ENCODE results near the gene TJP3.

The TJP3 gene

GRCh38 chr19:3783660-3784584 is 75.7 kb downstream of the TJP3 start:
- DNase-seq (ENCODE audit: low read depth in 2 of 3, low spot score in 2 of 3) = no peak

GRCh38 chr19:3784607-3785450 is 76.6 kb downstream of the TJP3 start:
- DNase-seq (ENCODE audit: low read depth in 2 of 3, low spot score in 2 of 3) = no peak

GRCh38 chr19:3785451-3785937 is 77.3 kb downstream of the TJP3 start:
- no peak for DNase-seq (ENCODE audit: low read depth in 2 of 3, low spot score in 2 of 3)

DNA sequence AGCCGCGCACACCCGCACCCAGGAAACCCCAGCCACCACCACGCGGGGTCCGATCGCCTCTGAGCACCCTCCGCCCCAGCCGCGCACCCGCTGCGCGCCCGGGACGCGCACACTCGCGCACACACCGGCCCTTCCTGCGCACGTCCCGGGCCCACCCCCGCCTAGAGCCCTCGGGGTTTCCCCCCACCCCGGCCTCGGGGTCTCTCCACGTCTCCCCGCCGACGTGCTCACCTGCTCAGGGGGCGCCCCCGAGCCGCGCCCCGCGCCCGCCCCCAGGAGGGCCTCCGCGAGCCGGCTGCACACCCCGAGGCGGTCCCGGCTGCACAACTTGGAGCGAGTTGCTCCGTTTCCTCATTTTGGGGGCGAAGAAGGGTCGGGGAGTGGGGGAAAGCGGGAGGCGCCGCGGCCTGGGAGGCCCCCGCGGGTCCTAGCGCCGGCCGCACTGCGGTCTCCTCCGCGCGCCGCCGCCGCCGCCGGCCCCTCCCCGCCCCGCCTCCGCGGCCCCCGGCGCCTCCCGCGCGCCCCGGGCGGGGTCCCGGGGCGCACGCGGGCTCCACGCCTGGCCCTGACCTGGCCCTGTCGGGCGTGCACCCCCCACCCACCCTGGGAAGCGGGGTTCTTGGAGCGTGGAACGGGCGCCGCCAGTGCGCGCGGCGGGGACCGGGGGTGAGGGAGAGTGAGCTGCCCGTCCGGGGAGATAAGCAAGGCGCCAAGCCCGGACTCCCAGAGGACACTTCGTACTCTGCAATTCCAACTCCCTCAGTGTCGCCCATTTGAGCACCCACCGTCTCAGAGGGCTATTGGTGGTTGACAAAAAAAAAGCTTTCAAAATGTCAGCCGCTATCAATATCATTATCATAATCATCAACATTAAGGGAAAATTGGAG is 78.0 kb downstream of the TJP3 start, which contains the start of gene MATK:
Gene MATK (minus strand): TSS at position 444 of the 887 bp plus-strand sequence. CDS start 1,246 bp downstream, outside the sequence.
- no peak for DNase-seq (ENCODE audit: low read depth in 2 of 3, low spot score in 2 of 3)

- DNase-seq (ENCODE audit: low read depth in 2 of 3, low spot score in 2 of 3) = peak in 1 of 3 experiments; percentile 20
These were observed 81.0 kb downstream of the TJP3 start for GRCh38 chr19:3788996-3789778.

GRCh38 chr19:3790209-3790734 is 82.1 kb downstream of the TJP3 start:
- DNase-seq (ENCODE audit: low read depth in 2 of 3, low spot score in 2 of 3) = no peak

- no peak for DNase-seq (ENCODE audit: low read depth in 2 of 3, low spot score in 2 of 3)
These were observed 82.8 kb downstream of the TJP3 start for GRCh38 chr19:3790941-3791340.

GRCh38 chr19:3792114-3792513 is 83.9 kb downstream of the TJP3 start:
- no peak for DNase-seq (ENCODE audit: low read depth in 2 of 3, low spot score in 2 of 3)

DNA sequence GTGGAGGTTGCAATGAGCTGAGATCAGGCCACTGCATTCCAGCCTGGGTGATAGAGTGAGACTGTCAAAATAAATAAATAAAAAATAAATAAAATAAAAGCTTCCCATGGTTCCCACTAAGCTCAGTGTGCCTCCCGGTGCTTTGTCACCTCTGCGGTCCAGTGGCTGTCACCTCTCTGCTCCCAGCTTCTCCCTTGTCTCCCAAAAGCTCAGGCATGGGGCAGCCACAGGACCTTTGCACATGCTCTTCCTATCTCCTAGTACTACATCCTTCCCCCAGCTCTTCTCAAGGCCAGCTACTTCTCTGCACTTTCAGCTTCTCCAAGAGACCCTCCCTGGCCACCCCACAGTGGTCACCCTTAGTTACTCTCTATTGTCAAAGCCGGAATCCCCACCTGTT is 85.6 kb downstream of the TJP3 start:
- no peak for DNase-seq (ENCODE audit: low read depth in 2 of 3, low spot score in 2 of 3)

DNA sequence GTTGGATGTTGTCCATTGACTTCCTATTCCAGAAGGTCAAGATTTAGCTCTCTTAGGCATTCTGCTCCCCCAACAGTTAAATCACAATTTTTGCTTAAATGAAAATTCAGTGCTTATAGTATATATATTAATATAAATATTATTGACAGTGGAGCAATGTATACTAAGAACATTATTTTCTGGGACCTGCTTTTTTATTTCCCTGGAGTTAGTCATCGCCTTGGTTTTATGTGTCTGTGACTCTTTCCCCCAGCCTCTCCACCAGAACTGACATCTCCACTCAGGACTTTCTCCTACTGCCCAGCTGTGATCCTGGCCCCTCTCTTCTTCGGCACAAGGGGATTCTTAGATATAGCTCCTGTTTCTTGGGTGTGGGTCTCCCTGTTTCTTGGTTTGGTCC is 88.2 kb downstream of the TJP3 start:
- no peak for DNase-seq (ENCODE audit: low read depth in 2 of 3, low spot score in 2 of 3)

DNA sequence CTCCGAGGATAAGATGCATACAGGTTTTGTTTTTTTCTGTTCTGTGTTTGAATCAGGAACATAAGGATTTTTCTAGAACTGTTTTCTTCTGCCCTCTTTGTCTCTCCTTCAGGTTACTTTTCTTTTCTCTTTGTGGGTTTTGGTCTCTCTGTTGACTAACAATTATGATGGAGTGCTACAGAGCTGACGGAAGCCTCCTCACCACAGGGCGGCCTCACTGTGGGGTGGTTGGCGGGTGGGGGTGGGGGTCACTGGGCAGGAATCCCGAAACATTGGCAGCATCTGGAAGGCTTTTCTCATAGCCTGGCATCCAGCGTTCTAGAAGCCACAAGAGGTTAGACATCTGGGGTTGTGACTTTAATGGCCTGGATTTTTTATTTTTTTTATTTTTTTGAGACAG is 90.0 kb downstream of the TJP3 start:
- no peak for DNase-seq (ENCODE audit: low read depth in 2 of 3, low spot score in 2 of 3)
